Endothelial cell of umbilical vein (primary cell): Measurements from ENCODE around the gene ABCC1.
"Not testable (repeated sequence)": the region's sequence is repeated elsewhere in the genome, so short reads cannot be mapped to it uniquely, and the experiment has no call there.

Source experiments
- CTCF ChIP-seq, 2 donors: IDR thresholded peaks; 1 replicate in 1 of 2; 2 replicates in 1 of 2; pipeline ENCODE4 v1.5.1; 2011; ENCODE audit warnings: low read length in 2 of 2, mild to moderate bottlenecking in 2 of 2, moderate library complexity in 2 of 2, control low read depth in 1 of 2, inconsistent platforms in 1 of 2, low read depth in 1 of 2; ENCODE audit not compliant: insufficient read depth in 1 of 2; ENCODE audit errors: extremely low read depth in 1 of 2
- EZH2 ChIP-seq: IDR thresholded peaks from 2 replicates; pipeline ENCODE4 v1.6.1; 2012; ENCODE audit warnings: borderline replicate concordance, low read depth, mild to moderate bottlenecking, moderate library complexity, low read length, inconsistent platforms; ENCODE audit not compliant: severe bottlenecking
- FOS ChIP-seq: IDR thresholded peaks from 2 replicates; pipeline ENCODE4 v1.6.1; 2011; ENCODE audit warnings: mild to moderate bottlenecking, low read length, moderate library complexity, borderline replicate concordance; ENCODE audit not compliant: insufficient read depth
- GATA2 ChIP-seq: IDR thresholded peaks from 2 replicates; pipeline ENCODE4 v1.7.0; 2011; ENCODE audit warnings: low read depth, mild to moderate bottlenecking, moderate library complexity, mixed read lengths, low read length; ENCODE audit not compliant: insufficient read length, insufficient read depth
- JUN ChIP-seq: IDR thresholded peaks from 2 replicates; pipeline ENCODE4 v1.6.1; 2011; ENCODE audit warnings: borderline replicate concordance, low read depth; ENCODE audit not compliant: insufficient read length, insufficient read depth
- POLR2A ChIP-seq: IDR thresholded peaks from 2 replicates; pipeline ENCODE4 v1.6.1; 2012; ENCODE audit warnings: low read depth, mild to moderate bottlenecking, control low read depth, low read length
- POLR2AphosphoS5 ChIP-seq: IDR thresholded peaks from 2 replicates; pipeline ENCODE4 v1.6.1; 2012; ENCODE audit warnings: low read depth, mild to moderate bottlenecking, control low read depth, low read length, moderate library complexity; ENCODE audit not compliant: insufficient read depth
- TF ChIP-seq, protein P1 (sequence below): IDR thresholded peaks from 2 replicates; pipeline ENCODE4 v1.6.1; 2011; ENCODE audit not compliant: insufficient read depth, insufficient read length

DNA sequence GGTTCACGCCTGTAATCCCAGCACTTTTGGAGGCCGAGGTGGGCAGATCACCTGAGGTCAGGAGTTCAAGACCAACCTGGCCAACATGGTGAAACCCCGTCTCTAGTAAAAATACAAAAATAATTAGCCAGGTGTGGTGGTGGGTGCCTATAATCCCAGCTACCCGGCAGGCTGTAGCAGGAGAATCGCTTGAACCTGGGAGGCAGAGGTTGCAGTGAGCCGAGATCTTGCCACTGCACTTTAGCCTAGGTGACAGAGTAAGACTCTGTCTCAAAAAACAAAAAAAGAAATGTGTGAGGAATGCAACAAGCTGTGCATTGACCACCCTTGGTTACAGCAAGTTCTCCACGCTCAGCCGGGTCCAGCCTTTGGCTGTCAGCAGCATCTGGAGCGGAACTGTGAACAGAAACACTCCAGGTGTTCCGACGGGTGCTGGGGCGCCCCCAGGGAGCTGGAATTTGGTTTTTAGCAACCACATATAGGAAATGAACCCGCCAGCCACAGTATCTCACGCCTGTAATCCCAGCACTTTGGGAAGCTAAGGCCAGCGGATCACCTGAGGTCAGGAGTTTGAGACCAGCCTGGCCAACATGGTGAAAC lies 198.7 kb downstream of the ABCC1 start:
- not testable (repeated sequence) for TF ChIP-seq GATA2; CTCF (IDR thresholded peaks at IDR 0.05; ENCODE audit: extremely low read depth in 1 of 2, insufficient read depth in 1 of 2, low read depth in 1 of 2, low read length in 2 of 2); POLR2AphosphoS5; JUN; POLR2A; EZH2; FOS
- TF ChIP-seq, protein P1, sequence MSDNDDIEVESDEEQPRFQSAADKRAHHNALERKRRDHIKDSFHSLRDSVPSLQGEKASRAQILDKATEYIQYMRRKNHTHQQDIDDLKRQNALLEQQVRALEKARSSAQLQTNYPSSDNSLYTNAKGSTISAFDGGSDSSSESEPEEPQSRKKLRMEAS = not testable (repeated sequence)
